Small intestine (tissue), 7 donors: ENCODE measurements around the gene ZSCAN5C. TPM values are rescaled to one million over a fixed set of nuclear protein-coding genes. Genes with fewer than 3 reads are reported as not detected.
A peak's percentile ranks its signal among the peaks of the same experiment; 100 is the strongest.
"Not testable (repeated sequence)": the region's sequence is repeated elsewhere in the genome, so short reads cannot be mapped to it uniquely, and the experiment has no call there.

Source experiments
- DNase-seq, 2 donors: peaks; one replicate each; pipeline versions ENCODE4 v3.0.0 to v3.0.0-alpha.2; 2013
- FAIRE-seq: peaks from 2 replicates; lab custom pipeline; 2012; peaks lifted over from hg19 to GRCh38; lab: Jason Lieb, UNC
- H3K27ac ChIP-seq, 3 donors: one replicate each; pipeline ENCODE4 v1.5.1; 2013; ENCODE audit warnings: low read length in 2 of 3, mild to moderate bottlenecking in 2 of 3, control low read depth in 1 of 3, inconsistent platforms in 1 of 3, low read depth in 1 of 3, moderate library complexity in 1 of 3
- H3K27me3 ChIP-seq, 3 donors: one replicate each; pipeline ENCODE4 v1.6.1; 2013; ENCODE audit warnings: low read length in 3 of 3, inconsistent platforms in 1 of 3; ENCODE audit not compliant: control insufficient read depth in 3 of 3, insufficient read depth in 3 of 3
- H3K36me3 ChIP-seq, 3 donors: one replicate each; pipeline ENCODE4 v1.6.1; 2013; ENCODE audit warnings: low read length in 3 of 3, inconsistent platforms in 1 of 3, low read depth in 1 of 3, mild to moderate bottlenecking in 1 of 3, moderate library complexity in 1 of 3; ENCODE audit not compliant: control insufficient read depth in 3 of 3, insufficient read depth in 2 of 3
- H3K4me1 ChIP-seq, 3 donors: one replicate each; pipeline ENCODE4 v1.6.1; 2013; ENCODE audit warnings: low read length in 2 of 3, inconsistent platforms in 1 of 3, low read depth in 1 of 3, mild to moderate bottlenecking in 1 of 3, moderate library complexity in 1 of 3; ENCODE audit not compliant: control insufficient read depth in 3 of 3, insufficient read depth in 2 of 3
- H3K4me3 ChIP-seq, 3 donors: one replicate each; pipeline ENCODE4 v1.5.1; 2013; ENCODE audit warnings: low read length in 3 of 3, control low read depth in 1 of 3, inconsistent platforms in 1 of 3, low read depth in 1 of 3, mild to moderate bottlenecking in 1 of 3, moderate library complexity in 1 of 3
- H3K9me3 ChIP-seq, 2 donors: one replicate each; pipeline ENCODE4 v1.6.1; 2013; ENCODE audit warnings: low read depth in 1 of 2, low read length in 1 of 2; ENCODE audit not compliant: control insufficient read depth in 2 of 2, insufficient read depth in 1 of 2
- WGBS, 3 donors: extraction: QIAGEN DNeasy Blood & Tissue Kit; methylation state at CpG; one replicate each; pipeline ENCODE4 v1.1.7; 2013; 5-methylcytosine and 5-hydroxymethylcytosine counted together
- polyA plus RNA-seq, 4 donors: library from polyadenylated mRNA; stranded (reverse) in 3 of 4; unstranded in 1 of 4; fragments of 200-250 nt in 3 of 4; fragments of 120-200 nt in 1 of 4; gene quantifications; one replicate each; pipeline versions ENCODE4 v1.2.1 to v1.2.3, GENCODE V29; 2013
- donor health status: healthy with polysubstance abuse.
- donor health status: control.
- donor health status: control.
- donor health status: Bipolar disorder and iron deficiency.
- donor health status: healthy.

The ZSCAN5C gene
- polyA plus RNA-seq, 4 donors: not detected

DNA sequence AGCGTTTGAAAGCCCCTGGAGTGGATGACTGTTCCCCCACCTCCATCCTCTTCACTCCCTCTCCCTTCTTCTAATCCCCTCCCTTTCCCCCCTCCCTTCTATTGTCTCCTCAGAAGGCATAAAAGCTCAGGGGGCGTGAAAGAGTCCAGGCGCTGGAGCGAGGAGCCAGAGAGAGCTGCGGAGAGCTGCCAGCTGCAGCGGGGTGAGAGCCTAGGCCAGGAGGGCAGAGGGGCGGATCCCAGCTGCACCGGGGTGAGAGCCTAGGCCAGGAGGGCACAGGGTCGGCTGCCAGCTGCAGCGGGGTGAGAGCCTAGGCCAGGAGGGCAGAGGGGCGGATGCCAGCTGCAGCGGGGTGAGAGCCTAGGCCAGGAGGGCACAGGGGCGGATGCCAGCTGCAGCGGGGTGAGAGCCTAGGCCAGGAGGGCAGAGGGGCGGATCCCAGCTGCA lies 26.2 kb upstream of the ZSCAN5C start, which contains the start of gene GALP:
GALP (plus strand) TSS at position 148 of the 447 bp plus-strand sequence. CDS start 1,101 bp downstream, outside the sequence.
- not testable (repeated sequence) for H3K4me3 ChIP-seq, H3K27ac ChIP-seq, H3K36me3 ChIP-seq, H3K4me1 ChIP-seq, DNase-seq, FAIRE-seq, H3K9me3 ChIP-seq, H3K27me3 ChIP-seq
- 15 to 46% (median 43%) methylated on average over 13 to 15 of the region's 15 CpGs for WGBS, 3 donors

DNA sequence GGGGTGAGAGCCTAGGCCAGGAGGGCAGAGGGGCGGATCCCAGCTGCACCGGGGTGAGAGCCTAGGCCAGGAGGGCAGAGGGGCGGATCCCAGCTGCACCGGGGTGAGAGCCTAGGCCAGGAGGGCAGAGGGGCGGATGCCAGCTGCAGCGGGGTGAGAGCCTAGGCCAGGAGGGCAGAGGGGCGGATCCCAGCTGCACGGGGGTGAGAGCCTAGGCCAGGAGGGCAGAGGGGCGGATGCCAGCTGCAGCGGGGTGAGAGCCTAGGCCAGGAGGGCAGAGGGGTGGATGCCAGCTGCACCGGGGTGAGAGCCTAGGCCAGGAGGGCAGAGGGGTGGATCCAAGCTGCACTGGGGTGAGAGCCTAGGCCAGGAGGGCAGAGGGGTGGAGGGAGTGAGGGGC lies 25.8 kb upstream of the ZSCAN5C start:
- H3K4me3 ChIP-seq, H3K4me1 ChIP-seq, H3K9me3 ChIP-seq, H3K36me3 ChIP-seq, H3K27me3 ChIP-seq, H3K27ac ChIP-seq, DNase-seq, FAIRE-seq: not testable (repeated sequence)
- 22 to 66% (median 22%) methylated on average over 1 to 11 of the region's 11 CpGs for WGBS, 3 donors

DNA sequence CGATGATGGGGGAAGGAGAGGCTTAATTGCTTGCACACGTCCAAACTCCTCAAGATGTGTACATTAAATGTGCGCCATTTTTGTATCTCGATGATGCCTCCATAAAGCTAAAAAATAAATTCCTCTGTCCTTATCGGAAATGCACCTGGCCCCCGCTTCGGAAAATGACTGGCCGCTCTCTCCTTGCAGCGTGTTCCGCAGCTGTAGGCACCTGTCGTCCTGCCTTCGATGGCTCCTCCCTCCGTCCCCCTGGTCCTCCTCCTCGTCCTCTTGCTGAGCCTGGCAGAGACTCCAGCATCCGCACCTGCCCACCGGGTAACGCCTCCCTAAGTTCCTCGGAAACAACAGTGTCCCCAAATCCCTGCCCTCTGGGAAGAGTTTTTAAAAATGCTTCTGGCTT lies 25.2 kb upstream of the ZSCAN5C start:
- FAIRE-seq: no peak
- no peaks in the 10 kb centered on the region for H3K36me3 ChIP-seq
- peaks cover 0 to 4% (median 4%) of the 10 kb centered on the region in 3 donors for H3K27me3 ChIP-seq
- no peaks in the 10 kb centered on the region for H3K4me1 ChIP-seq
- no peak overlapping the region for H3K27ac ChIP-seq
- no peak overlapping the region for H3K4me3 ChIP-seq
- 70 to 78% (median 76%) methylated on average over 18 of the region's 18 CpGs for WGBS, 3 donors
- H3K9me3 ChIP-seq: no peaks in the 10 kb centered on the region
- DNase-seq: no peak

GRCh38 chr19:56177564-56178243 lies 24.4 kb upstream of the ZSCAN5C start:
- Histone ChIP-seq H3K36me3 (no peaks in the 10 kb centered on the region), H3K4me3 (no peak overlapping the region), H3K27me3 (peaks cover 0 to 7% (median 4%) of the 10 kb centered on the region in 3 donors), H3K9me3 (no peaks in the 10 kb centered on the region), H3K4me1 (no peaks in the 10 kb centered on the region), H3K27ac (no peak overlapping the region)
- WGBS, 3 donors: 34 to 57% (median 48%) methylated on average over 11 of the region's 11 CpGs
- DNase-seq (no peak), FAIRE-seq (no peak)

GRCh38 chr19:56189785-56190184 lies 12.3 kb upstream of the ZSCAN5C start:
- 72 to 79% (median 79%) methylated on average over 16 to 17 of the region's 17 CpGs for WGBS, 3 donors
- FAIRE-seq (no peak), DNase-seq (peak in 1 of 2 donors; percentile 2)
- Histone ChIP-seq H3K36me3 (no peaks in the 10 kb centered on the region), H3K4me3 (no peak overlapping the region), H3K27me3 (no peaks in the 10 kb centered on the region), H3K27ac (no peak overlapping the region), H3K4me1 (no peaks in the 10 kb centered on the region), H3K9me3 (no peaks in the 10 kb centered on the region)

- DNase-seq: no peak
- H3K4me1 ChIP-seq: no peaks in the 10 kb centered on the region
- H3K27ac ChIP-seq: no peak overlapping the region
- FAIRE-seq: no peak
- WGBS, 3 donors: 75 to 79% (median 77%) methylated on average over 7 of the region's 7 CpGs
- no peaks in the 10 kb centered on the region for H3K36me3 ChIP-seq
- H3K27me3 ChIP-seq: no peaks in the 10 kb centered on the region
- H3K4me3 ChIP-seq: no peak overlapping the region
- no peaks in the 10 kb centered on the region for H3K9me3 ChIP-seq
Measured at GRCh38 chr19:56191115-56191514, 11.0 kb upstream of the ZSCAN5C start.

DNA sequence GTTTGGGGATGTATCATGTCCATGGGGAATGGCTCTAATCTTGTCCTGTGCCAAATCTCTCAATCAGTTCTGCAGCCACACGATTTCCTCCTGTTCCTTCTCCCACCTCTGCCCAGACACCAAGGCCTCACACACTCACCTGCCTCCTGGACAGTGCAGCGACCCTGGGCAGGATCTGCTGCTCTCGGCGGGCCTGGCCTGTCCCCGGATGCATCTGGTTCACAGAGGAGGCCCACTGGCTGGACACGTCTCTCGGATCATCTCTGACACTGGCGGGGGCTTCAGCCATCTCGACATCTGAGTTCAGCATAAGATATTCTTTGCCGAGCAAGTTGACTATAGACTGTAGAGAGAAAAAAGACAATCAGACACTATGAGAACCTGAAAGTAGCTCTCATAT lies 10.4 kb upstream of the ZSCAN5C start:
- DNase-seq: no peak
- Histone ChIP-seq H3K4me1 (no peaks in the 10 kb centered on the region), H3K27me3 (no peaks in the 10 kb centered on the region), H3K4me3 (no peak overlapping the region), H3K27ac (no peak overlapping the region), H3K9me3 (no peaks in the 10 kb centered on the region), H3K36me3 (no peaks in the 10 kb centered on the region)
- 81 to 84% (median 81%) methylated on average over 10 of the region's 10 CpGs for WGBS, 3 donors
- no peak for FAIRE-seq

DNA sequence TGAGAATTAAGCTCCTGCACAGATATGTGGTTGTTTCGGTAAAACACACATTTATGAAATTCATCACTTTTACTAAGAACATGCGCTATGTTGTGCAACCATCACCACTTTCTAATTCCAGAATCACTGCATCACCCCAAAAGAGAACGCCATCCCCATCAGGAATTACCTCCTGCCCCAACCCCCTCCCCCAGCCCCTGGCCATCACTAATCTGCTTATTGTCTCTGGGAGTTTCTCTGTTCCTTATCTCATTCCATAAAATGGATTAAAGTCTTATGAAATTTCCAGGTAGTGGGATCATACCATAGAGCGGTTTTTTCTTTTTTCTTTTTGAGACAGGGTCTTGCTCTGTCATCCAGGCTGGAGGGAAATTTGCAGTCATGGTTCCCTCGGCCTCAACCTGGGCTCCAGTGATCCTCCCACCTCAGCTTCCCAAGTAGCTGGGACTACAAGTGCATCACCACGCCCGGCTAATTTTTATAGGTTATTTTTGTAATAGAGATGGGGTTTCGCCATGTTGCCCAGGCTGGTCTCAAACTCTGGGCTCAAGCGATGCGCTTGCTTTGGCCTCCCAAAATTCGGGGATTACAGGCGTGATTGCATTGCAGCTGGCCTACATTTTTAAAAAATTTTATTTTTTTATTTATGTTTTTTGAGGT lies 8.0 kb upstream of the ZSCAN5C start:
- WGBS, 3 donors: 84 to 90% (median 86%) methylated on average over 12 of the region's 12 CpGs
- H3K27me3 ChIP-seq: no peaks in the 10 kb centered on the region
- H3K4me3 ChIP-seq: no peak overlapping the region
- H3K4me1 ChIP-seq: no peaks in the 10 kb centered on the region
- no peak for FAIRE-seq
- H3K9me3 ChIP-seq: no peaks in the 10 kb centered on the region
- H3K27ac ChIP-seq: no peak overlapping the region
- no peaks in the 10 kb centered on the region for H3K36me3 ChIP-seq
- no peak for DNase-seq
